ENCODE data around the gene ABCC8. TPM values are rescaled to one million over a fixed set of nuclear protein-coding genes. Genes with fewer than 3 reads are reported as not detected.

Gene ABCC8
- total and polyA plus RNA-seq, 2 of the 8 experiments (the other 6 are each of a cell fraction or from before 2014, with no cell fraction given) = 3.7 to 4.9 TPM

DNA sequence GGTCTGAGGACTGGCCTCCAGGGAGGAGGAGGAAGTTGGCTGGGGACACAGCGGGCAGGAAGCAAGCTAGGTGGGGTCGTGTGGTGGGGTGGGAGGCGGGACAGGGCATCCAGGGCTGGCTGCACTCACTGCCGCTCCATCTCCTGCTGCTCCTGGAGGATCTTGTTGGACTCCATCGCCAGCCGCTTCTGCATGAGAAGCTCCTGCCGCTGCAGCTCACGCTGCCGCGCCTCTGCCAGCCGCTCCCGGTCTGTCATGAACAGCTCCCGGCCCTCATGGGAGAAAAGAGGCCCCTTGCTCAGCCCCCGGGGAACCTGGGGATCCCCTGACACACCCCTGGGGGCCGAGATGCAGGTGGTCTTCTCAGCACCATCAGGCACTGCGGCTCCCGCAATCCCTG is 46.0 kb upstream of the ABCC8 start:
- Histone ChIP-seq H3K4me1 (replicated peaks in 1 of 4; ENCODE audit: control insufficient read depth in 3 of 4, insufficient read depth in 4 of 4, low read length in 3 of 4) (peaks cover 0 to 6% (median 3%) of the 10 kb centered on the region in 4 experiments; a peak in 6 of 7 replicates), H3K27ac (ENCODE audit: low read depth, low read length) (no peak overlapping the region), H3K9ac (replicated peaks in 1 of 4; ENCODE audit: extremely low read depth in 1 of 4, low read depth in 3 of 4, low read length in 3 of 4) (no peak overlapping the region), H3K4ac (replicated peaks; ENCODE audit: insufficient read length, low read depth, low read length) (no peak overlapping the region), H3K23me2 (ENCODE audit: low read depth, low read length) (no peaks in the 10 kb centered on the region), H2AK5ac (ENCODE audit: low read depth, low read length) (no peak overlapping the region), H4K5ac (ENCODE audit: insufficient read length, low read depth, low read length) (no peak overlapping the region), H4K91ac (replicated peaks; ENCODE audit: insufficient read length, low read length) (no peak overlapping the region), H3K4me3 (ENCODE audit: extremely low read depth in 1 of 4, insufficient read depth in 2 of 4, low read depth in 3 of 4, low read length in 4 of 4) (no peak overlapping the region), H4K20me1 (replicated peaks in 1 of 2; ENCODE audit: control insufficient read depth in 1 of 2, insufficient read depth in 2 of 2, low read length in 2 of 2) (no peaks in the 10 kb centered on the region), H2BK5ac (ENCODE audit: low read depth, low read length) (no peak overlapping the region), H2BK15ac (ENCODE audit: low read length) (no peak overlapping the region), H2BK12ac (ENCODE audit: low read depth, low read length) (no peak overlapping the region), H2BK120ac (replicated peaks; ENCODE audit: low read depth, low read length) (no peak overlapping the region), H4K8ac (ENCODE audit: extremely low read depth, insufficient read depth, low read length) (no peak overlapping the region), H3K79me1 (ENCODE audit: low read depth, low read length) (no peaks in the 10 kb centered on the region), H3K27me3 (replicated peaks in 1 of 4; ENCODE audit: control insufficient read depth in 3 of 4, extremely low read depth in 1 of 4, insufficient read depth in 3 of 4, low read length in 3 of 4) (no peaks in the 10 kb centered on the region), H3K56ac (replicated peaks; ENCODE audit: insufficient read length, low read depth, low read length) (no peak overlapping the region), H3K18ac (ENCODE audit: extremely low read depth, low read length) (no peak overlapping the region), H2BK20ac (ENCODE audit: low read length) (no peak overlapping the region), H3K79me2 (ENCODE audit: control insufficient read depth in 1 of 2, insufficient read depth in 2 of 2, low read length in 2 of 2) (no peaks in the 10 kb centered on the region), H3K36me3 (ENCODE audit: control insufficient read depth in 2 of 4, insufficient read depth in 4 of 4, low read length in 3 of 4) (no peaks in the 10 kb centered on the region), H3K9me3 (ENCODE audit: insufficient read depth in 2 of 2, low read depth in 1 of 2, low read length in 1 of 2) (no peaks in the 10 kb centered on the region), H2AFZ (ENCODE audit: low read length) (no peak overlapping the region), H3K23ac (ENCODE audit: insufficient read length) (no peak overlapping the region), H3K14ac (ENCODE audit: insufficient read length) (no peak overlapping the region), H3K4me2 (ENCODE audit: insufficient read depth in 1 of 2, low read depth in 2 of 2, low read length in 2 of 2) (no peak overlapping the region)
- POLR2A ChIA-PET (ENCODE audit: partially characterized antibody) = no interaction called here
- CTCF ChIA-PET (ENCODE audit: partially characterized antibody) = interaction anchor here (1.1 to 44.8 kb wide), 6 partner anchors 0 to 231 kb away, joined by 3 to 1414 read pairs (median 249); partner anchors contain the start of gene KCNJ11
- WGBS, 2 experiments (ENCODE audit: extremely low coverage in 1 of 2, insufficient coverage in 1 of 2, insufficient read length in 1 of 2, insufficient replicate concordance in 2 of 2, low coverage in 1 of 2, low lambda C conversion rate in 2 of 2, missing lambda C conversion rate in 1 of 2) = 88% methylated on average over 12 of the region's 17 CpGs; no CpG with 5 or more reads in 1 of the 2 experiments
- TF ChIP-seq SIX5 (IDR thresholded peaks at IDR 0.05; ENCODE audit: low read depth, low read length) (no peak), CBX8 (IDR thresholded peaks at IDR 0.05; ENCODE audit: borderline replicate concordance, low read depth, low read length) (no peak), KDM5A (IDR thresholded peaks at IDR 0.05; ENCODE audit: low read length) (no peak), CBX5 (IDR thresholded peaks at IDR 0.05; ENCODE audit: low read depth, low read length) (no peak), ZNF274 (IDR thresholded peaks at IDR 0.05; ENCODE audit: borderline replicate concordance, extremely low read depth, low read length) (no peak), SP2 (IDR thresholded peaks at IDR 0.05; ENCODE audit: low read length) (no peak), MAFK (IDR thresholded peaks at IDR 0.05; ENCODE audit: low read depth, low read length) (no peak), TAF7 (optimal IDR thresholded peaks at IDR 0.05; ENCODE audit: borderline replicate concordance, low read depth, low read length) (no peak), ASH2L (IDR thresholded peaks at IDR 0.05; ENCODE audit: low read length) (no peak), POU5F1 (IDR thresholded peaks at IDR 0.05; ENCODE audit: low read depth, low read length) (no peak), BCL11A (IDR thresholded peaks at IDR 0.05; ENCODE audit: low read depth in 2 of 2, low read length in 2 of 2) (no peak), SUZ12 (IDR thresholded peaks at IDR 0.05; ENCODE audit: low read length) (no peak), KDM1A (IDR thresholded peaks at IDR 0.05; ENCODE audit: borderline replicate concordance, low read length) (no peak), JUN (IDR thresholded peaks at IDR 0.05; ENCODE audit: low read depth, low read length) (no peak), YY1 (IDR thresholded peaks at IDR 0.05; ENCODE audit: low read depth, low read length) (no peak)
- FAIRE-seq (no peak), DNase-seq (ENCODE audit: low read depth in 1 of 2, low spot score in 2 of 2) (no peak)
